Activated T-cell treated with anti-CD3 and anti-CD28 coated beads for 24 hours (primary cell): Measurements from ENCODE around the gene IVD.

Experiments
- DNase-seq: peaks from one replicate; pipeline ENCODE4 v3.0.0-alpha.2; 2020; ENCODE audit warnings: low read depth

IVD gene

DNA sequence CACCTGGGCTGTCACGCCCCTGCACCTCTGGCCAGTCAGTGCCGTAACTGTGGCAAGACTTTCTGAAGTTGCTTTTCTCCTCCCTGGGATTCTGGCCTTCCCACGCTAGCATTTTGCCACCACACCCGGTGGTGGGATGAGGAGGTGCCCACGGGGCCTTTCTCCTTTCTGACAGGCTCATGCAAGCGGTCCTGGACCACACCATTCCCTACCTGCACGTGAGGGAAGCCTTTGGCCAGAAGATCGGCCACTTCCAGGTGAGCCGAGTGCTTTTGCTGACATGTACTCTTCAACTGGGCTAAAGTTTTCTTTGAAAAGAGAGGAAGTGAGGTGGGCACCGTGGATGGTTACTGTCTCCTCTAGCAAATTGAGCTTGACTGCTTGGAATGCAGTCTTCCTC lies 9.6 kb downstream of the IVD start:
- no peak for DNase-seq

DNA sequence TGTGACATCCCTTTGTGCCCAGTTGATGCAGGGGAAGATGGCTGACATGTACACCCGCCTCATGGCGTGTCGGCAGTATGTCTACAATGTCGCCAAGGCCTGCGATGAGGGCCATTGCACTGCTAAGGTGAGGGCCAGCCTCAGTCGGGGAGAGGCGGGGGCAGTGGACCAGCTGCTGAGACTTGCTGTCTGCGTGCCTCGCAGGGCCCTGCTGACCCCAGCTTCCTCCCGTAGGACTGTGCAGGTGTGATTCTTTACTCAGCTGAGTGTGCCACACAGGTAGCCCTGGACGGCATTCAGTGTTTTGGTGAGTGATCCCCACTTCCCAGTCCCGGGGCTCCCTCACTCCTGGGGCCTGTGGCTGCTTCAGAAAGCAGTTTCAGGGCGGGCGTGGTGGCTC lies 10.5 kb downstream of the IVD start:
- DNase-seq = no peak

DNA sequence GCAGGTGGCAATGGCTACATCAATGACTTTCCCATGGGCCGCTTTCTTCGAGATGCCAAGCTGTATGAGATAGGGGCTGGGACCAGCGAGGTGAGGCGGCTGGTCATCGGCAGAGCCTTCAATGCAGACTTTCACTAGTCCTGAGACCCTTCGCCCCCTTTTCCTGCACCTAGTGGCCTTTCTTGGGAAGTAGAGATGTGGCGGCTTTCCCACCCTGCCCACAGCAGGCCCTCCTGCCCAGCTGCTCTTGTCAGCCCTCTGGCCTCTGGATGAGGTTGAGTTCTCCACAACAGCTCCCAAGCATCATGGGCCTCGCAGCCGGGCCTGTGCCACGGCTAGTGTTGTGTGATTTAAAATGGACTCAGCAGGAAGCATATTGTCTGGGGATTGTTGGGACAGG lies 12.5 kb downstream of the IVD start:
- no peak for DNase-seq

DNA sequence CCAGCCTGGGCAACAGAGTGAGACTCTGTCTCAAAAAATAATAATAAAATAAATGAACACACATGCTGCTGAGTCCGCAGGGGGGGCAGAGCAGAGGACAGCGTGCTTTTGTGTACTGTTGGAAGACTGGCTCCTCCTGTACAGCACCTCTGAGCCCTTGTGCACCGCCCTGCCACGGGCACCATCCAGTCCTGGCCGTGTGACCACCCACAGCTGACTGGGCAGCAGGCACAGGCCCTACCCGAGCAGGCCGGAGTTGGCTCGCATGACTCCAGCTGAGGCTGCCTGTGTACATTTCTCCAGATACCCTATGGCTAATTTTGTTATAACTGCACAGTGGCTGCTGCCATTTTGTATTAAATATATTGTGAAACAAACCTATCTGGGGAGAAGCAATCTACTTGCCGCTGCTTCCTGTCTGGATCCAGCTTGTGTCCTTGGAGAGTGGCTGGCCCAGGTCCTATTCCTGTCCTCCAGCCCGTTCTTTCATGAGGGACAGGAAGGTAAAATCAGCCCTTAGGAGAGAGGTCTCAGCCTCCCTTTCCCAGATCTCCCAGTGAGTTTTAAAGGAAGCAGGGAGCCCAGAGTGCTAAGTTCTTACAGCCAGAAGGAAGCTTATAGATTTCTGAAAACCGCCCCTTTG lies 14.6 kb downstream of the IVD start:
- no peak for DNase-seq

DNA sequence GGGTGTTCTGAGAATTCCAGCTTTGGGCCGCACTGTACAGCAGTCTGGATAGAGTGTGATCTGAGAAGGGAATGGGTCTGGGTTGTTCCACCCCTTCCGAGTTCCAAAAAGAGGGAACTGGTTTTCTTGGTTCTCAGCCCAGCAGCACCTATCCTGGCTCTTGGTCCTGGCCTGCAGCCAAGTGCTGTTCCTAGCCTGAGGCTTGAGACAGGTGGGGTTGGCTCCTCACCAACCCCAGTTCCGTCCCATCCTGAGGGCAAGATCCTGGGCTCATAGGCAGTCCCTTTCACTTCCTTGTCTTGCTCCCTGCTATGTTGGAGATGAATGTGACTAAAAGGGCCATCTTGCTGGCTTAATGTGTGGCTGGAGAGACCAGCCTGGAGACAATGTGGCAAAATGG lies 15.2 kb downstream of the IVD start:
- DNase-seq = no peak

DNA sequence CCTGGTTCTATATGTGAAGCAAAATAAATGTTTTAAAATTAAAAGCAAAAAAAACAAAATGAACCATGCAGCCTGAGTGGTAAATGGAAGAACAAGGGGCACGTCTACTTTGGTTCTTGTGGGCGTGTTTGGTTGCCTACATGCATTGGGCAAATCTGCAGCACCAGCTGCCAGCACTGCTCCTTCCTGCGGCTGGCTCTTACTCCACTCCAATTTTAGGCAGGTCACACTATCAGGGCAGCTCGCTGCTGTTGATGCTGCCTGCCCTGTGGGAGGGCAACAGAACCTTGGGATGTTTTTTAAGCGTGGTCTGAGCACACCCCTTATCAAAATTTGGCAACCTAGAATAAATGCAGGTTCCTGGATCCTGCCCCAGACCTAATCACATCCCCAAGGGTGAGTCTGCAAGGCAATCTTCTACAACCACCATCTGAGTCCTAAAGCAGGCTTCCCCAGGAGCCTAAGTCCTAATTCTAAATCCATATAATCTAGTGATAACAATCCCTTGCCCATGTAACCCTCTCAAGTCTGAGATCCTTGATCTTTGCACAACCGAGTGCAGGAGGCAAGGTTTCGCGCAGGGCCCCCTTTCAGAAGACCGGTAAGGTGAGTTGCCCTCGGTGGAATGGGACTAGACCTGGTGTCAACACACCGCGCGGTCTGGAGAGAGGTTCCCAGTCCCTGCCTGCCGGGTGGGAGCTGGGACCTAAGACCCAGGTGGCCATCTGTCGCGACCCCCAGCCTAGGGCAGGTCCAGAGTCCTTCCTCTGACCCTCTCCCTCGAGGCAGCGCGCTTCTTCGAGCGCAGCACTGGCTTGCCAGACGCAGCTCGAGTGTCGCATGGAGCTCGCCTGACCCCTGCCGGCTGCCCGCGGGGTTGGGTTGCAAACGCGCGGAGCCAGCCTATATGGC lies 15.9 kb downstream of the IVD start:
- peak; percentile 69 for DNase-seq

DNA sequence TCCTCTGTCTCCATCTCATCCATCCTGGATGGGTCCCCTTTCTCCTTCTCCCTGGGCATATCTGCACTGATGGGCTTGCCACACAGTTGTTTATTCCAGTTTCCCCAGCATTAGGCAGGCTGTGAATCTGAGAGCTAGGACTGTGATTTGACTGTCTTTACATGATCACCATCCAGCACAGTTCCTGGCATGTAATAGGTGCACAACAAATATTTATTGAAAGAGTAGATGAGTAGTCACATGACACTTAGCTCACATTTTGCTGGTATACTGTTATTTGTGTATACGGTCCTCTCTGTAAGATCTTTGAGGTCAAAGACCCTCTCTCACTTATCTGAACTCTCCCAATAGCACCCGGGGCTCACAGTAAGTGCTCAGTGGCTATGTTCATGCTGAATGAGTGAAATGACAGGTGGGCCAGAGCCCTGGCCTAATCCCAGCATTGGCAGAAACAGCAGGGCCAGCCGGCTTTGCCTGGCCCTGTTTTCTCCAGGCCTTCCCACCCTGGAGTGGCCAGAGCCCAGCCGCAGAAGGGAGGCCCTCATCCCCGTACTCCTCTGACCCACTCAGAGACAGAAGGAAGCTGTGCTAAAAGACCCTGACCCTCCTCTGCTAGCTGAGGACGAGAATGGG lies 19.0 kb downstream of the IVD start:
- no peak for DNase-seq

DNA sequence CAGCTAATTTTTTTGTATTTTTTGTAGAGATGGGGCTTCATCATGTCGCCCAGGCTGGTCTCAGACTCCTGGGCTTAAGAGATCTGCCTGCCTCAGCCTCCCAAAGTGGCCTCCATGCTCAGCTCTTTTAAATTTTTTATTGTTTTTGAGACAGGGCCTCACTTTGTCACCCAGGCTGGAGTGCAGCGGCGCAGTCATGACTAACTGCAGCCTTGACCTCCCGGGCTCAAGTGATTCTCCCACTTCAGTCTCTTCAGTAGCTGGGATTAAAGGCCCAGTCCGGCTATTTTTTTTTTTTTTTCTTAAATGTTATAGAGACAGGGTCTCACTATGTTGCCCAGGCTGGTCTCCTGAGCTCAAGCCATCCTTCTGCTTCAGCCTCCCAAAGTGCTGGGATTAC lies 20.1 kb downstream of the IVD start:
- DNase-seq = no peak

DNA sequence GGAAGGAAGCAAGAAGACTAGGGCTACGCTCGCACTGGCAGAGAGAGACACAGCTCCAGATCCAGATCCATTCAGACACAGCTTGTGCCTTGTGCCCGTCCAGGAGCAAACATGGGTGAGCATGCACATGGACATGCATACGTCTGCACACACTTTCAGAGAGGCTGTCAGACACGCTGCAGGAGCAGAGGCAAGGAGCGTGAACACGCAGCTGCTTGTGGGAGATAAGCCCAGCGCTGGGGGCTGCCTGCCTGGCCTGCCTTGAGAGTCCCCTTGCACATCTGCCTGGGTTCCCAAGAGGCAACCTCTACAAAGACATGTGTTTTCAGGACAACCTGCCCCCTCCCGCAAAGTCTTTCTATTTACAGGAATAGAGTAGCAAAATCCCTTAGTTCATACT lies 21.6 kb downstream of the IVD start:
- DNase-seq = no peak

DNA sequence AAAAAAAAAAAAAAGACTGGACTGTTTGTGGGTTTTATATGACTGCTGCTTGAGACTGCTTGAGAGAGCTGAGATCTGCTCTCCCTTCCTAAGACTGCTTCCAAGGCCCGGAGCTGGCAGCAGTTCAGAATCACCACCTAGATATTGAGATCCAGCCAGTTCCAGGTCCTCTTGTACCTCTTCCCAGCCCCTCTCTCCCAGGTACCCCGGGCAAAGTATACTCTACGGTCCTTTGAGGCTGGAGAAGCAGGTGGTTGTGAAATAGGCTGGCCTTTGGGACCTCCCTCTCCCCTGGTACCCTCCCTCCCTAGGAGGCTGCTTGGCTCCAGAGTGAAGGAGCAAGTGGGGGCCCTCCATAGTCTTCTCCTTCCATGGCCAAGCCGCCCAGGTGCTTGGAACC lies 22.6 kb downstream of the IVD start:
- no peak for DNase-seq

DNA sequence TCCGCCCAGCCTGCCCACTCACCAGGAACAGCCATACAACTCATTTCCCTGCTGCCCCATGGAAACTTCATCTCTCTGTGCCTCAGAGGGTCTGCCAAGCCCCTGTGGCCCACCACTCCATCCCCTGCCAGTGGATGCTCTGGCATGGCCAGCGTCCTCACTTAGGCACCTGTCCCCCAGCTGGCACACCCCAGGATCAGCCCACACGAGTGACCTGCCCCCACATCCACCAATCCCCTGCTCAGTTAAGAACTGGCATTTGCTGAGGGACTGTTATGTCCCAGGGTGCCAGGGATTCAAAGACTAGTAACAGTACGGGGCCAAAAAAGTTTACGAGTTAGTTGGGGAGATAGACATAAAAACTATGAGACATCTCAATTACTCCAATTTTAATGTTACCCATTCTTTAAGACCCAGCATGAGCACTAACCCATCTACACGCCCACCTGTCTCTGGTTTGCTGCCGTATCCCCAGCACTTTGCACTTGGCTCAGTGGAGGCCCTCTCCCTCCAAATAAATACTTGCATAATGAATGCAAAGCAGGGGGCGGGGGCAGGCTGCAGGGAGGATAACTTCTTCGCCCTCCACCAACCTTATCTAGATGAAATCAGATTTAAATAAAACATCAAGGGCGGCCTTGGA lies 23.6 kb downstream of the IVD start:
- DNase-seq = no peak

DNA sequence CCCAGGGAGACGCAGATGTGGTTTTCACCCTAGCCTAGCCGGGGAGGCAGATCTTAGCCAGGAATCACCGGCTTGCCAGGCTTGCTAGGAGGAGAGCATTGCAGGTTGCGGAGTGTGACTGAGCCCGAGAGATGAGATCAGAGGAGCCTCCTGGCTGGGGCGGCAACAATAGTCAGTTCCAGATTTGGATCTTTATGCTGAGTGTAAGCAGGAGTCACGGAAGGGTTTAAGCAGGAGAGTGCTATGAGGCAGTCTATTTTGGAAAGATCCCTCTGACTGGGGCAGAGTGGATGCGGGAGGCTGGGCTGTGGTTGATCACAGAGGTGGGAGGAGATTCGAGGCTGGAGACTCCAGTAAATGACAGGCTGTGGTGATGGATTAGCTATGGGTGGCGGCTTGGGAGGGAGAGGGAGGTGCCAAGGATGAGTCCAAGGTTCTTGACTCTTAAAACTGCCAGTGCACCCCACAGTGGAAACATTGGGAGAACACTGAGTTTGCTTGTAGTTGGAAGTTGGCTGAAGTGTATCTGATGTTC lies 24.7 kb downstream of the IVD start:
- no peak for DNase-seq

DNA sequence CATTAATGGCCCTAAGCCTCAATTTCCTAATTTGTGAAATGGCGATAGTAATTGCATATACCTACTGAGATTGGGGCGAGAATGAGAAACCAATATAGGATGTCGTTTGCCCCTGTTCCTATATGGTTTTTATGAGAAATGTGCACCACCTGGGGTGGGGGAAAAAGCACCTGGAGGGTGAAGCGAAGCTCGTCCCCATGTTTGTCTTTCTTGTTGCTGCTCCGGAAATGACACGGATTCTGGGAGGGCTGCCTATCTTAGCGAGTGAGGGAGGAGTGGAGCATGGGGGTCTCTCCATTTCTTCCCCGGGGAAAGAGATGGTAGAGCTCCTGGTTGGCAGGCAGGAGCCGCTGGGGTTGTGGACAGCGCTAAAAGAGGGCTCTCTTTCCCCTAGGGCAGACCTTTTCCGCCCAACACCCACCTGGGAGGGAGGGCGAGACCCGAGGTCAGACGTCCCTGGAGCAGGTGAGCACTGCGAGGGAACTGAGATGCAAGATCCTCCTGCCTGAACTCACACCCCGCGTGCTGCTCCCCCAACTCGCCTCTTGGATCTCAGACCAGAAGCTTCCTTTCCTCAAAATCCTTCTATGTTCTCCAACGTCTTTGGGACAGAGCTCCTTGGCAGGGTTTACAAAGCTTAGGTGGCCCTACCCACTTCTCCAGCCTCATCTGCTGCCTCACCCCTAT lies 29.6 kb downstream of the IVD start:
- no peak for DNase-seq

DNA sequence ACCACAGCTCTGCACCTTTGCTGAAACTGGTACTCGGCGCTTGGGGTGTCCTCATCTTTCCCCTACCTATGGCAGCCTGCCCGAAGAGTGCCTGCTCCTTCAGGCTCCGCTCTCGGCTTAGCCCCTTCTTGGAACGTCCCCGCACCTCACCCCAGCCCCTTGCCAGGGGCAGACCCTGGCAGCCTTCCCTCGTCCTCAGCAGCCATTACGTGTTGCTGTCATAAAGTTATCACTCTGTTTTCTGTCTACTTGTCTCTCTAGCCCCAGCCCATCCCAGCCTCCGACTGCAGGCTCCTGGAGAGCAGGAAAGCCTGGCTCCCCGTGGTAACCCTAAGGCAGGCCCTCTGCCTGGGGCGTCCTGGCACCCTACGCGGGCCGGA lies 30.1 kb downstream of the IVD start:
- no peak for DNase-seq

DNA sequence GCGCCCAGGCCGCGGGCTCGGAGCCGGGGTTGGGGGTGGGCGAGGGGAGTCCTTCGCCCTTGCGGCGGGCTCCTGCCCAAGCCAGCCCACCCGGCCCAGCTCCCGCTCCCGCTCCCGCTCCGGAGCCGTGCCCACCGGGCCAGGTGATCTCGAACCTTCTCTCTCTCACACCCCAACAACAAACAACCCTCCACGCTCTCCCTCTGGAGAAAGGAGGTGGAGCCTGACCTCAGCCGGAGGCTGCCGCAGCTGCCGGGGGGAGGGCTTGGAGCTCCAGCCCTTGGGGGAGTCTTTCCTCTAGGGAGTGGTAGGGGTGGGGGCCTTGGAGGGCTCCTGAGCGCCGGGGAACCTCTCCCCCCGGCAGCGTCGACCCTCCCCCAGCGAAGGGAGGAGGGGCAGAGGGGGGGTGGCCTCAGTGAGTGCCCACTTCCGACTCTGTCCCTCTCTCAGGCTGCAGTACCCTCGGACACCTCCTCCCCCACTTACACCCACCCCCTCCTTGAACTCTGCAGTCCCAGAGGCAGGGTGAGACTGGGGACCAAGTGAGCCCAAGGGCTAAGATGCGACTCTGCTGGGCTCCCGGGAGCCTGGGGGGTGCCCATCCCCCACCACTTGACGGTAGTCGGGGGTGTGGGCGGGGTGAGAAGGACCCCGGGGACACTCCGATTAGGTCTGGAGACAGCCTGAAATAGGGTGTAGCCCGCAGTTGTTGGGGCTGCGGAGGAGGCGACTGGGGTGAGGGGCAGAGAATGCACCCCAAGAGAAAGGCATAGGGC lies 30.7 kb downstream of the IVD start:
- no peak for DNase-seq

DNA sequence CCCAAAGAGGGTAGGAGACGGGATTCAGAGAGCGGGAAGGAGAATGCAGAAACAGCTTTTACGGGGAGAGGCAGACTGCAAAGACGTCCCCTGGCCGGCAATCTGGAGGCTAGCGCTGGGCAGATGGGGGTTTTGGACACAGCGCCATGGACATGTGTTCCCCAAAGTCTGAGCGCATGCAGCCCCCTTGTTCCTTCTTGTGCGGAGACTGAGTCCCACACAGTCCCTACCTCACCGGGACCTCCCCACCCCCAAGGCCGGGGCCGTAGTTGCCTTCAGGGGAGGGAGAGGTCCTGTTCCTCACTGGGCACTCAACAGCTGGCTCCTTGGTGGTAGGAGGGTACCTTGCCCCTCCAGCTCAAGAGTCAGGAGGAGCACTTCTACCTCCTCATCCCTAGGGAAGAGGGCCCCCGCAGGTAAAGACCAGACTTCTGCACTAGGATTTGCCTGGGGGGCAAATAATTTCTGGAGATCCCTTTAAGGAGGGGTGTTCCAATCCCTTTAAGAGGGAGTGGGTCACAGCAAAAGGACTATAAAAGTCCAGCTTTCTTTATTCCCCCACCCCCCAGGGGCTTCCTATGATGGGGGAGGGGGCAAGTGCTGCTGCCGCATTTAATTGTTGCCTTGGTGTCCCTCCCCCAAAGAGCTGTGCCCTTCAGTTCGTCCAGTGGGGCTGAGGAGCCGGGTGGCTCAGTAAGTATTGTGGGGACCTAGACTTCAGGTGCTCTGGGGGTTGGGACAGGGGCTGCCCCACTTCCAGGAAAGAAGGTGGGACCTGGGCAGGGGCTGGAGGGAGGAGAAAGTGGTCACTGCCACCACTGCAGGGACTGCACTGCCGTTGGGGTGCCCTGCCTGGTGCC lies 31.5 kb downstream of the IVD start:
- no peak for DNase-seq

DNA sequence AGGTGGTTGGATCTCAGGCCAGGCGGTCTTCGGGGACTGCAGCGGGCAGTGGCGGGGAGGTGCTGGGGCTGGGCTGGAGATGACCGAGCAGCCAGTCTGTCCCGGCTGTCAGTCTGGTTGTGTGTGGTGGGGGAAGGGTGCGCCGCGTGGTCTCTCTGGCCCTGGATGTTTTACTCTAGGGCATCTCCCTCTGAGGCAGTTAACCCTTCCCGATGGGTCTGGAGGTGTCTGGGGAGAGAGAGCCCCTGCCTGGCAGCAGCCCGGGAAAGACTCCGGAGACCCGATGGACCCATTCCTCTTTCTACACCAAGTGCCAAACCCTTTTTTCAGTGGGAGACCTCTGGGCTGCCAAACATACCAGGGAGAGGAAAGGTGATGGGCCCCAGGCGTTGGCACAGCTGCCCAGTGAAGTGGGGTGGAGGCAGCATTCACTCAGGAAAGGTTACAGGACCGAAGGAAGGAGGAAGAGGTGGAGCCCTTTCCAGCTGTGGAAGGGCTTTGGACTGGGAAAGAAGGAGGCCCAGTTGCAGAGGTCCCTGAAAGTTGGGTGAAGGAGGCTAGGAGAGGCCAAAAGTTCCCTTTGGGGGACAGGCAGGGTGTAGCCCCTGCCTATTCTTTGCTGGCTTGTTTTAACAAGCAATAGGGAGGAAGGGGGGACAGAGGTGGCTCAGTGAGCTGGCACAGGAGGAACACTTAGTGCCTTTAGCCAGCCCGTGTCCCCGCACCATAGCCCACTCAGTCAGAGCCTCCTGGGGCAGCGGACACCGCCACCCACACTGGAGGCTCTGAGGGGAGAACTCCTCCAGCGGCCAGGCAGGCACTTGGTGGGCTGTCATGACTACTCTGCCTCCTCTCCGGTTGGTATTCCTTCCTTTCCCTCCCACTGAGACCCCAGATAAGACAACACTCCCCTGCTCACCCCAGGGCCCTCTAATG lies 32.4 kb downstream of the IVD start:
- no peak for DNase-seq

DNA sequence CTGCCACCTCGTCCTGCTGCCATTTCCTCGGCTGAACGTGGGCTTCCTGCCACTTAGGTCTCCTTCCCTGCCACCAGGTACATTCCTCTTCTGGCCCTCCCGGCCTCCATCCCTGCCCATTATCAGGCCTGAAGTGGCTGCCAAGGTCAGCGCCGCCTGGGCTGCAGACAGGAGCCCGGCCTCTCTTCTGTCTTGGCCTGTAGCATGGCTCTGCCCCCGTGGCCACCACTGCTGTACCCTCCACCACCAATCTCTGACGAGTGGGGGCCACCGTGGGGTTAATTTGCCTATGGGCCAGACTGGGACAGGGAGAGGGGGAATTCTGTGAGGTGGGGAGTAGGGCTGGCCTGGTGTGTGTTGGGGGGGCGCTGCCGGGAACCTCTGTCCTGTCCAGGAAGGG lies 33.1 kb downstream of the IVD start:
- no peak for DNase-seq

DNA sequence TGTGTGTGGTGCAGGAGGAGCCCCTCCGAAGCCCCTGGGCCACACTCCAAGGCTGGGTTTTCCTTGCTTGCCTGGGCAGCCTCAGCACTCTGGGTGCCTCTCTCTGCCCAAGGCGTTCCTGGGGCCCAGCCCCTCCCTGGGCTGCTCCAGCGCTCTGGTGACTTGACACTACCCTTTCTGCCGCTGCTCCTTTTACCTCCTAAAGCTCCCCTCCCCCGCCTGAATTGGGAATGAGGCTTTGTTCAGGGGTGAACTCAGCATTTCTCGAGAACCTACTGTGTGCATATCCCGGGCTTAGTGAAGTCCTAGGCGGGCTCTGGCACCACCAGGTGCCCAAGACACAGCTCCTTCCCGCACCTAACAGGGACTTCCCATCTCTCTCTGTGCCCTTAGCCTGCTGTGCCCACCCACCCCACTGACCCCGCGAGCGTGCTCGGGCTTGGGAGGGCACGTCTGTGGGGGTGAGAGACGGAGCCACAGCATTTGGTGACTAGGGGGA lies 33.9 kb downstream of the IVD start:
- no peak for DNase-seq
